ENCODE data around the gene PHLDB1.
A peak's percentile ranks its signal among the peaks of the same experiment; 100 is the strongest.

The PHLDB1 gene

DNA sequence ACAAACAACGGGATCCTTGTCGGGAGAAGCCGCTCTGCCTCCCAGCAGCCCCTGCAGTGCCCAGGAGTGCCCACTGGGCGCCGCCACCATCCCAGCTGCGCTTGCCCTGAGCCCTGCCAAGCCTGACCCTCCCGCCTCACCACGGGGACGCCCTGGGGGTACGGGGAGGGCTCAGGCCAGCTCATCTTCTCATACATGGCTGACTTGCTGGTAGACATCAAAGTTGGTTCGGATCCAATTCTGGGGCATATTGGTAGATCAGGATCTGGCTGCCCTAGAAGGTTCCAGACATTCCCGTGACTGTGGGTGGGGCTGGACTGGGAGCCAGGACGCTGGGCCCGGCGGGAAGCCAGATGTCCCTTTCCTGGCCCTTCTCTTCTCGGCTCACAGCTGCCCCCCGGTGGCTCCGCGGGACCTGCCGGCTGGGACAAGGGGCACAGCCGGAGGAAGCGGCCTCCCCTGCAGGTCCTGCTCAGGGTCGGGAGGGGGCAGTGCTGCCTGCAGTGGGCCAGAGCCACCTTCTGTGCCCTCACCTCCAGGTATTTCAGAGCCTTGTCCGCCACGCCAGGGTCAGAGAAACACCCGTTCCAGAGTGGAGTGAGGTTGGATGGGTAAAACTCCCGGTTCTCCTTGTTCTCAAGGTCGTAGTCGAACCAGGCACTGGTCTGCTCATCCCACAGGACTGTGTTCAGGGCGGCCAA is 82.6 kb downstream of the PHLDB1 start:
- DNase-seq: peak; percentile 87 to 91

DNA sequence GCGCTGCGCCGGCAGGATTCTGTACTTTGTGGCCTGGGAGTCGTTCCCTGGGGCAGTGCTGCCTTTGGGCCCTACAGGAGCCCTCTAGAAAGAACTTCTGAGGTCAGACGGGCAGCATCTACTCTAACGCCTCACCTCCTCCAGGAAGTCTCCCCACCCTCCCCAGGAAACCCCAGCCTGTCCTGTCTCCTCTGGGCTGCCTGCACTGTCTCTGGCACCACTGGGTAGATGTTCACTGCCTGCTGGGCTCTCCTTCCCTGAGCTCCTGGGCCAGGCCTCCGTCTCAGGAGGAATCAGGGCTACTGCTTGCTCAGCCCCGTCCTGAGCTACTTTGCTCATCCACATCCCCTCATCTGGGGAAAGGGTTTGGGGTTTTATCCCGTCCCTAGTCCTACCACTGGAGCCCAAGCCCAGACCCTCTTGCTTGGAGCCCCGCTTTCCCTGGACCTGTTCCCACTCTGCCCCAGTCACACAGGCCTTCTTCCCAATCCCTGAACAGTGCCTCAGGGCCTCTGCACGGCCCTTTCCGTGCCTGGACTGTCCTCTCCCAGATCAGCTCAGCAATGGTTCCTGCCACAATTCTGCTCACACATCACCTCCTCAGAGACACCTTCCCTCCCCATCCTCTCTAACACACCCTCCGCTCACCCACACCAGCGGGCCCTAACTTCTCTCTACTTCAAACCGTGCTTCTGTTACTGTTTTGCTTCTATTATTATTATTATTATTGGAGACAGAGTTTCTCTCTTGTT is 83.3 kb downstream of the PHLDB1 start:
- no peak for DNase-seq

DNA sequence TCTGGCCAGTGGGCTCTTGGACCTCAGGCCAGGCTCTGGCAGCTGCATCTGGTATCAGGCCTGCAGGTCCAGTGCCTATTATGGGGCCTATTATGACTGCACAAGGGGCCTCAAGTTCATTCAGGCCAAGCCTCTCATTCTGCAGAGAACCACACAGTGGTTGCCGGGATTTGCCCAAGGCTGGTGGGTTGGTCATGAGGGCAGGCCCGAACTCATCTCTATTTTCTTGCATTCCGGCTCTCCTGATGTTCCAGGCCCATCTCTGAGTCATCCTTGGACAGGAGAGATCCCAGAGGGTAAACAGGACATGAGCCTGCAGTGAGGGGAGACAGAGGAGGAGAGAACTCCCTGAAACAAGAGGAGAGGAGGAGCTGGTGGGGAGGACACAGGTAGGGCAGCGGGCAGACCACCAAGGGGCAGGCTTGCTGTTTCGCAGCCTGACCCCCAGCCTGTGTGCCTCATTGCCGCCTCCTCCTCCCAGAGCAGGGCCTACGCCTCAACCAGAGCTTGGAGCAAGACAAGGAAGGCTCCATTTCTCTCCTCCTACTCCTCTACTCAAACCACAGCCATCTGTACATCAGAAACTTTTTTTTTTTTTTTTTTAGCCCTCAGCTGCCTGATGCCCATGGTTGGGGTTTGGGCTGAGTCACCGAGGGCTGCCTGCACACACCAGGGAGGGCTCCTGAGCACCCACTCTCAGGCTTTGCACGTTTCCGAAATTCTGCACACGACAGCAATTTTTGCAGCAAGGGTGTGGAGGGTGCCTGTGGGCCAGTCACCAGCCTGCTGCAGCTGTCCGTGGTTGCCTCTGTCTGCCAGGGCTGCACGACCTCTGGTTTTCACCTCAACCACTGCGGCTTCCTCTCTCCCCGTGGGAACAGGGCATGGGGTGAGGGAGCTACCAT is 84.8 kb downstream of the PHLDB1 start:
- DNase-seq: no peak

DNA sequence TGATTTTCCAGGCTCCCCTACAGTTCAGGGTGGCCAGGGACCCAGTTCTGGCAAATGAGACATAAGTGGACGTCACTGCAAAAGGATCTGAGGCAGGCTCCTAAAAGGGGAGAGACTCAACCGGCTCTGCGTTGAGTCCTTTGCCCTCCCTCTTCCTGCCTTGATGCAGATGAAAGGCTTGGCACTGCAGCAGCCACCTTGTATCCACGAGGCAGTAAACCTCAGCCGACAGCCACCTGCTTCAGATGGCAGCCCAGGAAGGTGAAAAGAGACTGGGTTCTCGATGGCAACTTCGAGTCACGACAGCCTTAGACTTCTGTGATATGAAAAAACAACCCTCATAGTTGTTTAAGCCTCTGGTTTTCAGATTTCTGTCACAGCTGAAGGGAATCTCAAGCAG is 86.8 kb downstream of the PHLDB1 start:
- DNase-seq: no peak

DNA sequence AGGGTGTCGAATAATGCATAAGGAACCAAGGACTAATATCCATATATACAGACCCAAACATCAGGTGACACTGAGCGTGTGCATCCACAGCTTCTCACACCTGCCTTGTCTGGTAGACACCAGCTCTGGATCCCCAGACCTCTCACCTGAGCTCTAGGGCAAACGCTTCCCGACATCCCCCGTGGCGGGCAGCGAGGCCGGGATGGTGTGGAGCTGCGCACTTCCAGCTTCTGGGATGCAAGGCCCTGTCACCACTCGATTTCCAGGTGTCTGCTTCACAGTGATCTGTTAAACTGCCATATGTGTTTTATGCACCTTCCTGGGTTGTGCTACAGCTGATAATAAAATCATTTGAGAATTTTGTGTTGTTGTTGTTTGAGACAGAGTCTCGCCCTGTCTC is 87.4 kb downstream of the PHLDB1 start:
- DNase-seq: no peak

DNA sequence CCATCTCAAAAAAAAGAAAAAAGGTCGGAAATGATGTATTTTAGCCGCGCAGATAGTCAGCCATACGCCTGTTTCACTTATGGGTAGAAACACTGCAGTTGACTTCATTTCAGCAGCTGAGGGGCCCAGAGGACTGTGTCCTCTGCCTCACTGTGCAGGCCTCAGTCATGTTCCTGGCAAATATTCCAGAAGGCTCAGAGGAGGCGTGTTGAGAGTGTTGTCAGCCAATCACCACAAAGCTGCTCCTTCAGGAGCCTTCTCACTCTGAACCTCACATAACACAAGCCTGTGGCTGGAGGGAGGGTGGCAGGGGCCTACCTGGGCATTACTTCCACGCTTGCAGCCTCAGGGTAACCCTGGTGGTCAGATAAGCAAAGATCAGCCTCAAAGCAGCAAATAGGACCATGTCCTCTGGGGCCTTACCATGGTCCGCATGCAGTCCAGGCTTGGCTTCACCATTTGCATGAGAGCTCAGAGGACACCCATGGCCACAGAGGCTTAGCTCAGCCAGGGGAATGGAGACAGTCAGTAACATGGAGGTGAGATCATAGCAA is 89.3 kb downstream of the PHLDB1 start:
- no peak for DNase-seq

DNA sequence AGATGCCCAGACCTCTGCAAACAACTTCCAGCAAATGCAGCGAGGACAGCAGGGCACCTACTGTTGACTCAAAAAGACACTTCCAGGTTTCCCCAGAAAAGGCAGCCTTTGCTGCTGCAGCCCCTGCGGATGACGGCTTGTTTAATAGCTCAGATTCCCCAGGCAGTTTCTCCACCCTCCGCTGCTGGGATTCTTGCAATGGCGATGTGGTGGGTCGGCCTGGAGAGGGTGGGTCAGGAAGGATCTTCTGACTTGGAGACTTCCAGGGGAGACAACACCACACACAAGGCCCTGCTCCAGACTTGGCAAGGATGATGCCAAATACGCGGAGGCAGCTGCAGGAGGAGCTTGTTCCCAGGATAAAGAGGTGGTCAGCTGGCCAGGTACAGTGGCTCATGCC is 89.9 kb downstream of the PHLDB1 start:
- no peak for DNase-seq

DNA sequence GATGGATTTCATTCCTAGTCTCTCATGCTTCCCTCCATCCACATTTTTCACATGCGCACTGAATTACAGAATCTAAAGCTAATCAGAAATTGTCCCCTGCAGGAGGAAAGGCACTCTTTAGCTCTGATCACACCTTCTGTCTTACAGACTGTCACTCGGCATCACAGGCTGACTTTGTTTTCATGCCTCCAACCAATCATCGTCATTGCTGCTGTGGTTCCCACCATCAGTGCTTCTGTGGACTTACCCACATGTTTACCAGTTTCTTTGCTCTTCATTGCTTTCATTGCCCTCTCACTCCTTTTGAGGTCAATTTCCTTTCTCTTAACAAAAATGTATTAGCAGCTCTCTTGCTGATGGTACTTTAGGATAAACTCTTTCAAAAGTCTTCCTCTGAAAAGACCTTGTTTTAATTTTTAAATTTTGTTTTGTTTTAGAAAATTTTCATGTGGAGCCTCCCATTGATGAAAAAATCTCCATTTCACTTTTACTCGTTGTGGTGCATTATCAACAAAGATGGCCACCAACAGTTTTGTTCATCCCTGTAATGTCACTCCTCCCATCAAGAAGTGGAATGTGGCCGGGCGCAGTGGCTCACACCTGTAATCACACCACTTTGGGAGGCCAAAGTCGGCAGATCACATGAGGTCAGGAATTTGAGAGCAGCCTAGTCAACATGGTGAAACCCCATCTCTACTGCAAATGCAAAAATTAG is 92.2 kb downstream of the PHLDB1 start:
- DNase-seq: no peak

DNA sequence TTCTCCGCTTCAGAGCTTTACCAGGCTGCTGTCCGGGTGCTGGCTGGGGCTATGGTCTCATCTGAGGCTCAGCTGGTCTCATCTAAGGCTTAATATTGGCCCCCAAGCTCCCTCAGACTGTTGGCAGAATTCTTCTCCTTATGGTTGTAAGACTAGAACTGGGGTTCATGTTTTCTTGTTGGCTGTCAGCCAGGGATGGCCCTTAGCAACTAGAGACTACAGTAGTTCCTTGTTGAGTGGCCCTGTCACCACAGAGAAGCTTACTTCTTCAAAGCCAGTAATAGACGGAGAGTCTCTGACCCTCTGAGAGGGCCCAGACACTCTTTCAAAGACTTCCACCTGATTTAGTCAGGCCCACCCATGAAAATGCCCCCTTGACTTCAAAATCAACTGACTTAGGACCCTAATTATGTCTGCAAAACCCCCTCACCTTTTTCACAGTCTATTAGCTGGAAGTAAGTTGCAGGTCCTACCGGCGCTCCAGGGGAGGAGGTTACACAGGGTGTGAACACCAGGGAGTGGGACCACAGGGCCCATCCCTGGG is 96.2 kb downstream of the PHLDB1 start:
- DNase-seq: no peak

DNA sequence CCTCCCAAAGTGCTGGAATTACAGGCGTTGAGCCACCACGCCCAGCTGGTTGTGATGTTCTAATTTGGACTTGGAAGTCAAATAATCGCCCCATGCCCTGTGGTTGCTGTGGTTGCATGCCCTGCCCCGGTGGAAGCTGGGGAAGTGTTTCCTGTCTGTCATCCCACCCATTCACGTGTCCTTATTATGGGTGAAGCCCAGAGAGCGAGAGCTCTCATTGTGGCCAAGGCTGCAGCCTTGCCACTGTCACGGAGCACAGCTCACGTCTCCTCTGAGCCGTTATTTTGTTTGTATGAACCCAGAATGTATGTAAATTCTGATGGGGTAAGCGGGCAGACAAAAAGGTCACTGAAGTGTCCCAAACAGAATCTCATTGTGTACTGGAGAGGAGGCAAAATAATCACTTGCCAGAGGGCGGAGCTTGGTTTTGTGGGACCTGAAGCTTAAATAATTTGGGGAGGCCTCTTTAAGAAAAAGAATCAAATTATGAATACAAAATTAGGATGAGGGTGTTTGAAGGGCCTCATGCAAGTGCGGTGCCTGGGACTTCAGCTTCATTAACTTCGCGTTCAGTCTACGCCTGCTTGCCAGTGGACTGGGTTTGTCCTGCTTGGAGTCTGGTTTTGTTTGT is 97.8 kb downstream of the PHLDB1 start:
- DNase-seq: no peak

DNA sequence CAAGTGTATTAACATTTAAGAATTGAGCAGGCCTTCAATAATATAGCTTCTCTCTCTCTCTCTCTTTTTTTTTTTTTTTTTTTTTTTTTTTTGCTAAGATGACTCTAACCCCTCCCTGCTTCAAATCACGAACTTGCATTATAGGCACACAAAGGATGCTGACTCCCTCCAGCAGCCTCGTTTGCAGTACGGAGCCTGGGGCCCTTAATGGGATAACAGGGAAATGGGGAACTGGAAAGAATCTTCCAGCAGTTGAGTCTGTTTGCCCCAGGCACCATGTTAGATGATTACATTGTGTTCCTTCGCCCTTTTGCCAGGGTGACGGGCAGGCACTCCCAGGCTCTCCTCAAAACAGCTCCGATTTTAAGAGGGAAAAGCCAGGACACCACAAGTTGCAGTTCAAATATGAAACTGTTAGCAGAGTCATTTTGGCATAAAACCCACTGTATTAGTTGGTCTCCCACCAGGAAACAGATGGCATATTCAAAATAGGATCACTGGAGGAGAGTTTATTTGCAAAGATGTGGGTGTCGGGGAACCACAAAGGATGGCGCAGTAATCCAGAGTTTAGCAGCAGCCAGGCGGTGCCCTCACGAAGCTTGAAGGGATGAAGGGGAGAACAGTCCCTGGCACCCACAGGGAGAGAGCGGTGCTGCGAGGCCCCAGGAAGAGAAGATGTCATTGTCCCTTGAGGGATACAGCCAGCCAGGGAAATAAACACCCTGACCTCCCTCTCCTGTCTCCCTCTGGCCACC is 98.6 kb downstream of the PHLDB1 start:
- no peak for DNase-seq

DNA sequence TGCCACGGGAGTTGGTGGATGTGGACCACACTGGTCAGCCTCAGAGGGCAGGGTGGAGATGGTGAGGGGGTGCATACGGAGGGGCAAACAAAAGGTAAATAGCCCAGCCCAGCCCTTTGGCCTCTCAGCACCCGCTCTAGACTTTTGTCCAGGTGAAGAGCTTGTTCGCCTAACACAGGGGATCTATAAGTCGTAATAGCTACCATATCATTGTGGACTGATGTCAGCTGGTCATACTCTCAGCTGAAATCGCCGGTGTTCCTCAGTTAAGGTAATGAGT is 99.1 kb downstream of the PHLDB1 start:
- DNase-seq: no peak
